Stimulated activated CD8-positive, alpha-beta memory T cell treated with anti-CD3 and anti-CD28 coated beads, Interleukin-15, amount 100 ng/mL, for 1 hour (primary cell): ENCODE measurements around the gene ARSI.

Experiments used
- DNase-seq: peaks from one replicate; pipeline ENCODE4 v3.0.0-alpha.2; 2020; ENCODE audit warnings: low read depth

The ARSI gene

GRCh38 chr5:150302301-150303069 is at the start of gene ARSI:
Gene ARSI (minus strand): TSS chr5:150302905. CDS start chr5:150302373, 532 bp downstream.
- DNase-seq: no peak

DNA sequence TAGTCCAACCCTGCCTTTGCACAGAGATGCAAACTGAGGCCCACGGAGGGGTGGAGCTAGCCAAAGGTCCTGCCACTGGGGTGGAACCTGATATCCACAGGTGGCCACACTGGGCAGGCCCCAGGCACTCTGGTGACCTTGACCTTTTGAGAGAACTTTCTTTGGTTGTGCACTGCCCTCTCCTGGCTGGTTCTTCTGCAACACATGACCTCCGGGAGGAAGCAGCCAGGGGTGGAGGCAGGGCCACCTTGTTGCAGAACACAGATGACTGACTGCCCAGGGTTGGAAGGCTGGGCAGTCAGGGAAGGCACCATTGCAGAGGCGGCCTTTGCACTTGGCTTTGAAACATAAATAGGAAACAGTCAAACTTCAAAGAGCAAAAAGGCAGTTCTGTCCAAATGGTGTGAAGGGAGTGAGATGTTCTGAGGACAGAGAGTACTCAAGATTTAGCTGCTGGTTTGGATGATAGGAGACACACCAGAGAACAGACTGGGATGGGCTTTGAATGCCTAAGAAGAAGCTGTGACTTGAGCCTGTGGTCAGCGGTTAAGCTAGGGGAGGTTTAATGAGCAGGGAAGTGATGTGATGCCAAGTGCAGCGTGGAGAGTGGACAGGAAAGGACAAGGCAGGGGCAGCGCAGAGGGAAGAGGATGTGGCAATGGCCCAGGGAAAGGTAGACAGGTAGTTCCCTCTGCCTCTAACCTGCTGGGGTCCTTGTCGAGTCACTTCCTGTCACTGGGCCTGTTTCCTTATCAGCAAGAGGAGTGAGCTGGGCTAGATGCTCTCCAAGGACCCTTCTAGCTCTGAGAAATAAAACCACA is 48.0 kb upstream of the ARSI start:
- peak; percentile 11 for DNase-seq

- no peak for DNase-seq
Measured at GRCh38 chr5:150349681-150350275, 47.1 kb upstream of the ARSI start.

DNA sequence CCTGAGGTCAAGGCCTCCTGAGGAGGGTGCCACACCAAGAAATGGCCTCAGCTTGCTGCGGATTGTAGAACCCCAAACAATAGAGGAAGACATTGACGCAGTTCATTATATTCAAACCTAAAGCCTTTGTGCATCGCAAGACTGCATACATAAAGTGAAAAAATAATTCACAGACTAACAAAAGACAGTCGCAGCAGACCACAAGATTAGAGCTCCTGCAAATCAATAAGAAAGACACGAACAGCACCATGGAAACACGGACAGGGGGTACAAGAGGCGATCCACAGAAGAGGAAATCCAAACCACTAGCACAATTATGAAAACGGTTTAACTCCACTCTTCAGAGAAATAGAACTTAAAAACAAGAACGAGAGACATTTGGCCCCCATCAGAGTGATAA is 44.7 kb upstream of the ARSI start:
- DNase-seq: no peak

GRCh38 chr5:150347003-150347402 is 44.3 kb upstream of the ARSI start:
- DNase-seq: no peak

DNA sequence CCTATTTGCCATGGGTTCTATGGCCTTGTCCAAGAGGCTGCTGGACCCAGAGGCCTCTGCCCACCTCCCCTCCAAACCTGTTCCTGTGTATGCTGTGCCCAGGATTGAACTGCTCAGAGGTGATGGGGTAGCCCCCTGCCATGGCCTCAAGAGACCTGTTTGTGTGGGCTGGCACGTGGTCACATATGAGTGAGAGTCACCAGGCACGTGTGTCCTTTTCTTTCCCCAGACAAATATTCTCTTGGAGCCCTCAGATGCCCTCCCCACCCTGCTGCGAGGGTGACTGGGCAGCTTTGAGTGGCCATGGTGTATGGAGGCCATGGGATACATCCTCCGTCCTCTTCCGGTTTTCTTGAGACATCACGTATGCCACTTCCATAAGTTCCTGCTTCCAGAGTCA is 43.9 kb upstream of the ARSI start:
- no peak for DNase-seq

DNA sequence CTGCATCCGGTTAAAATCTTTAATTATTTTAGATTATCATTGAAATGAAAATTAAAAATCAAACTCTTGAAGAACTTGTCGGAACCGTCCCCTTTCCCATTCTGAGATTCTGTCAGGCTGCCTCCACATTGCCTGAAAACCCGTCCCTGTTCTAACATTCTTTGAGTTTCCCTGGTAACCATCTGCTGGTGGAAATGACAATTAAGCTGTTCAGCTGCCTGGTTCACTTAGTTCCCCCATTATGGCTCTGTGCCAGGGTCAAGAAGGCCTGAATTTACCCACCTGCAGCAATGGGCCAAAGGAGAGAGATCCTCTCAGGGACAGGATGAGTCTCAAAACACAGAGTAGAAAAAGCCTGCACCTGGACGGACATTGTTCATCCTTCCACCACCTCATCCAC is 43.0 kb upstream of the ARSI start:
- DNase-seq: no peak

DNA sequence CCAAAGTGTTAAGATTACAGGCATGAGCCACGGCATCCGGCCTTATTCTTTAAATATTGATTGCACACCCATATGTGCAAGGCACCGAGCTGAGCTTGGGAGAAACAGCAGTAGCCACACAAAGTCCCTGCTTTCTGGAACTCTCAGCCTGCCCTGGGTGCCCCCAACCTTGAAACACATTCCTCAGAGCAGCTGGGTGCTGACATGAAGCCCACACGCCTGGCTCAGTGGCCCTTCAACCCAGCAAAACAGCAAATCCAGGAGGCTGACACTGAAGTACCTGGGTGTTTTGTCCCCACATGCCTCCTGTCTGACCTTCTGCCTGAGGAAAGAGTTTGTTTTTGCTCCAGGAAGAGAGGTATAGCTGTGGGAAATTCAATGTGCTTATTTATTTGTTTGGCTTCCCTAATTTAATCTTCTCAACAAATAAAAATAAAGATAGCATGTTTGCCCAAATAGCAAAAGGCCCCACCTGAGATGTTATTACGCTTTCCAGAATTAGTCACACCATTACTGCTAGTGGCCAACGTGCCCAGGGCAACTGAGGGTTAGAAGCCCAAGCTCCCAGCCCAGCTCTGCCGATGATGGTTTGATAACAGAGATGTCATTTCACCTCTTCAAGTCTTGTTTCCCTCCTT is 41.4 kb upstream of the ARSI start:
- no peak for DNase-seq

GRCh38 chr5:150342583-150342982 is 39.9 kb upstream of the ARSI start:
- no peak for DNase-seq

DNA sequence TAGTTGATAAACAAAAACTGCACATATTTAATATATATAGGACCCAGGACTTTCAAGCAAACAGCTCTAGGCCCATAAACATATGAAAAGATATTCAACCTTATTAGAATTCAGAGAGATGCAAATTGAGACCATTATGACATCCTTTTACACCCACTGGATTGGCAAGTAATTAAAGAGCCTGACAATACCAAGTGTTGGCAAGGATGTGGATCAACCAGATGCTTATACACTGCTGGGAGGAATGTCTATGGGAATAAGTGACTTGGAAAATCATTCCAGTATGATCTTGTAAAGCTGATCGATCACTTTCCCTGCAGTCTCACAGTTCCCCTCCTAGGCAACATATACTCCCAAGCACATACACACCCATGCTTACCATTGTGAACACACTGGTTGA is 39.3 kb upstream of the ARSI start:
- DNase-seq: no peak

DNA sequence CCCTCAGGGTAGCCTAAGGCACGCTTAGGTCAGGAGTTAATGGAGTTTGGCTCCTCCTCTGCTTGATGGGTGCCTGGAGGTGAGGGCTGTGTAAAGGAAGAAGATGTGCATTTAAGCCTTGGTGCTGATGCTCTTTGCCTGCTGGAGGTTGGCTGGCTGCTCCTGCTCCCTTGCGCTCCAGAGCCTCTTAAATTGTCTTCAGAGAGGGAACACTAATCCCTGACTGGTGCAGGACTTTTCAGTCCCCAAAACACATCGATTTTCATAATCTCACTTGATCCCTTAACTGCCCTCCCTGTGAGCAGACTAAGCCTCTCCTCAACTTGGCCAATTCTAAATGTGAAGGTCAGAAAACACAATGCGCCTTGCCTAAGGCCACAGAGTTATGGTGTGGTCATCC is 38.6 kb upstream of the ARSI start:
- DNase-seq: no peak

DNA sequence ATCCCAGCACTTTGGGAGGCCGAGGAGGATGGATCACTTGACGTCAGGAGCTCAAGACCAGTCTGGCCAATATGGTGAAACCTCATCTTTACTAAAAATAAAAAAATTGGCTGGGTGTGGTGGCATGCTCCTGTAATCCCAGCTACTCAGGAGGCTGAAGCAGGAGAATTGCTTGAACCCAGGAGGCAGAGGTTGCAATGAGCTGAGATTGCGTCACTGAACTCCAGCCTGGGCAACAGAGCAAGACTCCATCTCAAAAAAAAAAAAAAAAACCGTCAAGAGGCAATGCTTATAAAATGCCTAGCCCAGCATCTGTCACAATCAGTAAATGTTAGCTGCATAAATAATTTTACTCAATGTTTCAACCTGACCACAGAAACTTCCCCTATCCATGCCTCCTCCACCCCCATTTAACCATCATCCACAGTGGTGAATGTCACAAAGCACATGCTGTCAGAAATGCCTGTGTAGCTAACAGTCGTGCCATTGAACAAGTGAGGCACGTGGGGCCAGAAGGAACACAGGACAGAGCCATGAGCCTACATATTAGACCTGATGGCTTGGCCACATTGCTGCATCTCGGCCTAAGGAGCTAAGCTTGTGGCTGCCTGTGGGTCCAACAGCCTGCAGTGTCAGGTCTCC is 38.0 kb upstream of the ARSI start:
- no peak for DNase-seq

GRCh38 chr5:150339841-150340240 is 37.1 kb upstream of the ARSI start:
- DNase-seq: no peak

- no peak for DNase-seq
Measured at GRCh38 chr5:150339165-150339564, 36.5 kb upstream of the ARSI start.

GRCh38 chr5:150338546-150338945 is 35.8 kb upstream of the ARSI start:
- DNase-seq: no peak

DNA sequence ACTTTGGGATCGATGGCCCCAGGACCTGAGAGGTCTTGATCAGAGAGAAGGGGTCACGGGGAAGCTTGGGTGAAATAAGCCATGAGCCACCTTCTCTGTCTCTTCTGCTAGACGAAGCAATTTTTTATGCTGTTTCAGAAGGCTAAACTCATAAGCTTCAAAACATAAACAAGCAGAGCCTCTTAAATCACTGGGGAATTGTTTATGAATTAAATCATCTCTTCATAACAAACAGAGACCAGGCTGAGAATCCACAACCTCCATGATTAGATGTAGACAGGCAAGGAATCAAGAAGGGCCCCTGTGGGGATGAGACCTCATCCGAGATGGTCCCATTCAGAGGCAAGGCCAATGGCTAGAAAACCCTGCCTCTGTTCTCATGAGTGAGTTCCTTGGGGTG is 33.1 kb upstream of the ARSI start:
- DNase-seq: no peak

- no peak for DNase-seq
Measured at GRCh38 chr5:150333400-150333799, 30.7 kb upstream of the ARSI start.

- DNase-seq: no peak
Measured at GRCh38 chr5:150329881-150330876, 27.5 kb upstream of the ARSI start.

- no peak for DNase-seq
Measured at GRCh38 chr5:150329038-150329437, 26.3 kb upstream of the ARSI start.

DNA sequence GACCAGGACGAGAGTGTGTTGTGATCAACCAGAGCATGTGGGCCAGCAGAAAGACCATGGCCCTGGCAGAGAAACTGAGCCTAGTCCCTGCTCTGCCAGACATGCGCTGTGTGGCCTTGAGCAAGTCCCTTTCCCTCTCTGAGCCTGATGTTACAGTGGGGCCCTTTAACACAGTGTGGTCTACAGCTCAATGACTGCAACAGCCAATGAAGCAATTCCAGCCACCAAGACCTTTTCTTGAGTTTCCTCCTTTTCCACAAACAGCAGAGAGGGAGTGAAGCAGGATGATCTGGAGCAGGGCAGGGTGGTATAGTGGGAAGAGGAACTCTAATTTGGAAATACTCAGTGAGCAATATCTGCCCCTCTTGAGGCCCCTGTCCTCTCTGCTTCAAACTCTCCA is 25.8 kb upstream of the ARSI start:
- no peak for DNase-seq

DNA sequence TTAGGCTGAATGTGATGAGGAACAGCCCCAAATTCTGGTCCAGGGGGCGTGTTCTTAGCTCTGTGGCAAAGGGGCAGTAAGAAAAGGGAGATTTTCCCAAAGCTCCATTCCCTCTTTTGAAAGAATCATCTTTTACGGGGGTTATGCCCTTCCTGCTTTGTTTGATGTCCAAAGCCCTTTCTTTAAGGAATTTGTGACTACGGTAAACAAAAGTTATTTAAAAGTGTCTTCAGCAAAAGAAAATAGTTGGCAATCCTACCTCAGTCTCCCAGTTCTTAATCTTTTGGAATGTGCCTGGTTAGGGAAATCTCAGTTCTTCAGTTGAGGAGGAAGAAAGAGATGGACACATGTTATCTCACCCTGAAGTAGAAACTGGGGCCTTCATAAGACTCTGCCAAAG is 24.4 kb upstream of the ARSI start:
- DNase-seq: no peak
